K562 (cell line): ENCODE data around the gene DYNC1H1. TPM values are rescaled to one million over a fixed set of nuclear protein-coding genes. Genes with fewer than 3 reads are reported as not detected.

Experiments
- C11orf30 ChIP-seq: fragments of 450-650 bp; IDR thresholded peaks from 2 replicates; pipeline ENCODE4 v1.6.1; 2016; ENCODE audit warnings: low read depth, mild to moderate bottlenecking
- COPS2 ChIP-seq: fragments of 450-650 bp; conservative IDR thresholded peaks from 2 replicates; pipeline ENCODE4 v1.6.1; 2016; ENCODE audit warnings: mild to moderate bottlenecking, moderate library complexity
- MYNN ChIP-seq, 2 experiments: sonication (generic); formaldehyde crosslinking in 1 of 2; IDR thresholded peaks; 2 replicates each; pipeline versions ENCODE4 v1.5.0 to v1.6.1; 2016 to 2020; ENCODE audit warnings: antibody characterized with exemption in 1 of 2, missing genetic modification reagents in 1 of 2
- NCOA1 ChIP-seq: fragments of 450-650 bp; IDR thresholded peaks from 2 replicates; pipeline ENCODE4 v1.6.1; 2016; ENCODE audit warnings: low read depth
- TCF7L2 ChIP-seq: fragments of 150-350 bp; IDR thresholded peaks from 2 replicates; pipeline ENCODE4 v1.6.1; 2016; ENCODE audit warnings: low read depth, mild to moderate bottlenecking, low read length, moderate library complexity
- ZNF3 ChIP-seq: fragments of 250-450 bp; sonication (Bioruptor Pico); IDR thresholded peaks from 2 replicates; pipeline ENCODE4 v1.5.0; 2021; ENCODE audit warnings: mild to moderate bottlenecking, moderate library complexity
- ZNF445 ChIP-seq: fragments of 250-450 bp; sonication (Bioruptor Pico); IDR thresholded peaks from 2 replicates; pipeline ENCODE4 v1.4.0; 2020; ENCODE audit warnings: low read depth, mild to moderate bottlenecking, moderate library complexity
- ZNF551 ChIP-seq: fragments of 250-450 bp; sonication (Bioruptor Pico); IDR thresholded peaks from 2 replicates; pipeline ENCODE4 v1.5.0; 2021; ENCODE audit warnings: mild to moderate bottlenecking, moderate library complexity
- ZNF830 ChIP-seq: fragments of 250-450 bp; sonication (Bioruptor Pico); IDR thresholded peaks from 2 replicates; pipeline ENCODE4 v1.5.0; 2021; ENCODE audit warnings: mild to moderate bottlenecking
- polyA plus RNA-seq, 8 experiments: library from polyadenylated mRNA; depleted of rRNA in 4 of 8; stranded (reverse) in 5 of 8; unstranded in 3 of 8; fragments of >200 nt; fragmentation: Nextera tagmentation in 2 of 8; fragmentation: Illumina TruSeq in 1 of 8; extraction: Ambion mirVana in 2 of 8; extraction: Trizol in 1 of 8; gene quantifications; 2 replicates each; pipeline versions ENCODE4 v1.2.1 to v1.2.3, GENCODE V29; 2011 to 2014; ENCODE audit warnings: inconsistent platforms in 1 of 8, missing spikeins in 1 of 8
- total RNA-seq, 7 experiments: library from RNA; depleted of rRNA in 6 of 7; stranded (reverse); fragments of >200 nt in 6 of 7; fragmentation: Illumina TruSeq in 2 of 7; extraction: Trizol in 2 of 7; gene quantifications; 2 replicates each; pipeline versions ENCODE4 v1.2.1 to v1.2.3, GENCODE V29; 2011 to 2021; ENCODE audit warnings: low replicate concordance in 1 of 7
- TF ChIP-seq, protein P1 (sequence below), 2 experiments: IDR thresholded peaks; 2 replicates each; pipeline ENCODE4 v1.6.1; 2011; ENCODE audit warnings: borderline replicate concordance in 1 of 2, control low read depth in 1 of 2, low read depth in 1 of 2, low read length in 1 of 2, mild to moderate bottlenecking in 1 of 2, mixed read lengths in 1 of 2, moderate library complexity in 1 of 2; ENCODE audit not compliant: insufficient read depth in 1 of 2, insufficient read length in 1 of 2, poor library complexity in 1 of 2, severe bottlenecking in 1 of 2; ENCODE audit errors: extremely low read depth in 1 of 2
- TF ChIP-seq, protein P2 (sequence below): fragments of 450-650 bp; IDR thresholded peaks from 2 replicates; pipeline ENCODE4 v1.6.1; 2016; ENCODE audit warnings: mild to moderate bottlenecking, moderate library complexity
- TF ChIP-seq, protein P3 (sequence below): sonication (generic); formaldehyde crosslinking; IDR thresholded peaks from 2 replicates; pipeline ENCODE4 v1.8.0; 2022; ENCODE audit warnings: mild to moderate bottlenecking, low read depth, missing genetic modification reagents
- TF ChIP-seq, protein P4 (sequence below): fragments of 250-450 bp; sonication (Bioruptor Pico); IDR thresholded peaks from 2 replicates; pipeline ENCODE4 v1.8.0; 2021; ENCODE audit warnings: borderline replicate concordance, mild to moderate bottlenecking, moderate library complexity; ENCODE audit not compliant: poor library complexity, severe bottlenecking

Gene DYNC1H1
- total and polyA plus RNA-seq, 9 of the 15 experiments (the other 6 are each of a cell fraction or from before 2014, with no cell fraction given): 31.9 to 335 (median 115) TPM

GRCh38 chr14:101961011-101961721, 3.2 kb upstream of the DYNC1H1 start (continued):
- TF ChIP-seq C11orf30 (no peak), NCOA1 (no peak), ZNF551 (CRISPR knock-in tag) (no peak), ZNF445 (CRISPR knock-in tag) (no peak), MYNN (IDR thresholded peaks at IDR 0.05) (no peak), MYNN (CRISPR knock-in tag; IDR thresholded peaks at IDR 0.05) (no peak), COPS2 (no peak), ZNF830 (CRISPR knock-in tag) (no peak), TCF7L2 (no peak), ZNF3 (CRISPR knock-in tag) (no peak)
- TF ChIP-seq, protein P1, sequence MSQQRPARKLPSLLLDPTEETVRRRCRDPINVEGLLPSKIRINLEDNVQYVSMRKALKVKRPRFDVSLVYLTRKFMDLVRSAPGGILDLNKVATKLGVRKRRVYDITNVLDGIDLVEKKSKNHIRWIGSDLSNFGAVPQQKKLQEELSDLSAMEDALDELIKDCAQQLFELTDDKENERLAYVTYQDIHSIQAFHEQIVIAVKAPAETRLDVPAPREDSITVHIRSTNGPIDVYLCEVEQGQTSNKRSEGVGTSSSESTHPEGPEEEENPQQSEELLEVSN (IDR thresholded peaks at IDR 0.05; ENCODE audit: borderline replicate concordance in 1 of 2, extremely low read depth in 1 of 2, insufficient read depth in 1 of 2, insufficient read length in 1 of 2, low read depth in 1 of 2, low read length in 1 of 2, poor library complexity in 1 of 2, severe bottlenecking in 1 of 2): peak; percentile 61 to 86
- TF ChIP-seq, protein P2, sequence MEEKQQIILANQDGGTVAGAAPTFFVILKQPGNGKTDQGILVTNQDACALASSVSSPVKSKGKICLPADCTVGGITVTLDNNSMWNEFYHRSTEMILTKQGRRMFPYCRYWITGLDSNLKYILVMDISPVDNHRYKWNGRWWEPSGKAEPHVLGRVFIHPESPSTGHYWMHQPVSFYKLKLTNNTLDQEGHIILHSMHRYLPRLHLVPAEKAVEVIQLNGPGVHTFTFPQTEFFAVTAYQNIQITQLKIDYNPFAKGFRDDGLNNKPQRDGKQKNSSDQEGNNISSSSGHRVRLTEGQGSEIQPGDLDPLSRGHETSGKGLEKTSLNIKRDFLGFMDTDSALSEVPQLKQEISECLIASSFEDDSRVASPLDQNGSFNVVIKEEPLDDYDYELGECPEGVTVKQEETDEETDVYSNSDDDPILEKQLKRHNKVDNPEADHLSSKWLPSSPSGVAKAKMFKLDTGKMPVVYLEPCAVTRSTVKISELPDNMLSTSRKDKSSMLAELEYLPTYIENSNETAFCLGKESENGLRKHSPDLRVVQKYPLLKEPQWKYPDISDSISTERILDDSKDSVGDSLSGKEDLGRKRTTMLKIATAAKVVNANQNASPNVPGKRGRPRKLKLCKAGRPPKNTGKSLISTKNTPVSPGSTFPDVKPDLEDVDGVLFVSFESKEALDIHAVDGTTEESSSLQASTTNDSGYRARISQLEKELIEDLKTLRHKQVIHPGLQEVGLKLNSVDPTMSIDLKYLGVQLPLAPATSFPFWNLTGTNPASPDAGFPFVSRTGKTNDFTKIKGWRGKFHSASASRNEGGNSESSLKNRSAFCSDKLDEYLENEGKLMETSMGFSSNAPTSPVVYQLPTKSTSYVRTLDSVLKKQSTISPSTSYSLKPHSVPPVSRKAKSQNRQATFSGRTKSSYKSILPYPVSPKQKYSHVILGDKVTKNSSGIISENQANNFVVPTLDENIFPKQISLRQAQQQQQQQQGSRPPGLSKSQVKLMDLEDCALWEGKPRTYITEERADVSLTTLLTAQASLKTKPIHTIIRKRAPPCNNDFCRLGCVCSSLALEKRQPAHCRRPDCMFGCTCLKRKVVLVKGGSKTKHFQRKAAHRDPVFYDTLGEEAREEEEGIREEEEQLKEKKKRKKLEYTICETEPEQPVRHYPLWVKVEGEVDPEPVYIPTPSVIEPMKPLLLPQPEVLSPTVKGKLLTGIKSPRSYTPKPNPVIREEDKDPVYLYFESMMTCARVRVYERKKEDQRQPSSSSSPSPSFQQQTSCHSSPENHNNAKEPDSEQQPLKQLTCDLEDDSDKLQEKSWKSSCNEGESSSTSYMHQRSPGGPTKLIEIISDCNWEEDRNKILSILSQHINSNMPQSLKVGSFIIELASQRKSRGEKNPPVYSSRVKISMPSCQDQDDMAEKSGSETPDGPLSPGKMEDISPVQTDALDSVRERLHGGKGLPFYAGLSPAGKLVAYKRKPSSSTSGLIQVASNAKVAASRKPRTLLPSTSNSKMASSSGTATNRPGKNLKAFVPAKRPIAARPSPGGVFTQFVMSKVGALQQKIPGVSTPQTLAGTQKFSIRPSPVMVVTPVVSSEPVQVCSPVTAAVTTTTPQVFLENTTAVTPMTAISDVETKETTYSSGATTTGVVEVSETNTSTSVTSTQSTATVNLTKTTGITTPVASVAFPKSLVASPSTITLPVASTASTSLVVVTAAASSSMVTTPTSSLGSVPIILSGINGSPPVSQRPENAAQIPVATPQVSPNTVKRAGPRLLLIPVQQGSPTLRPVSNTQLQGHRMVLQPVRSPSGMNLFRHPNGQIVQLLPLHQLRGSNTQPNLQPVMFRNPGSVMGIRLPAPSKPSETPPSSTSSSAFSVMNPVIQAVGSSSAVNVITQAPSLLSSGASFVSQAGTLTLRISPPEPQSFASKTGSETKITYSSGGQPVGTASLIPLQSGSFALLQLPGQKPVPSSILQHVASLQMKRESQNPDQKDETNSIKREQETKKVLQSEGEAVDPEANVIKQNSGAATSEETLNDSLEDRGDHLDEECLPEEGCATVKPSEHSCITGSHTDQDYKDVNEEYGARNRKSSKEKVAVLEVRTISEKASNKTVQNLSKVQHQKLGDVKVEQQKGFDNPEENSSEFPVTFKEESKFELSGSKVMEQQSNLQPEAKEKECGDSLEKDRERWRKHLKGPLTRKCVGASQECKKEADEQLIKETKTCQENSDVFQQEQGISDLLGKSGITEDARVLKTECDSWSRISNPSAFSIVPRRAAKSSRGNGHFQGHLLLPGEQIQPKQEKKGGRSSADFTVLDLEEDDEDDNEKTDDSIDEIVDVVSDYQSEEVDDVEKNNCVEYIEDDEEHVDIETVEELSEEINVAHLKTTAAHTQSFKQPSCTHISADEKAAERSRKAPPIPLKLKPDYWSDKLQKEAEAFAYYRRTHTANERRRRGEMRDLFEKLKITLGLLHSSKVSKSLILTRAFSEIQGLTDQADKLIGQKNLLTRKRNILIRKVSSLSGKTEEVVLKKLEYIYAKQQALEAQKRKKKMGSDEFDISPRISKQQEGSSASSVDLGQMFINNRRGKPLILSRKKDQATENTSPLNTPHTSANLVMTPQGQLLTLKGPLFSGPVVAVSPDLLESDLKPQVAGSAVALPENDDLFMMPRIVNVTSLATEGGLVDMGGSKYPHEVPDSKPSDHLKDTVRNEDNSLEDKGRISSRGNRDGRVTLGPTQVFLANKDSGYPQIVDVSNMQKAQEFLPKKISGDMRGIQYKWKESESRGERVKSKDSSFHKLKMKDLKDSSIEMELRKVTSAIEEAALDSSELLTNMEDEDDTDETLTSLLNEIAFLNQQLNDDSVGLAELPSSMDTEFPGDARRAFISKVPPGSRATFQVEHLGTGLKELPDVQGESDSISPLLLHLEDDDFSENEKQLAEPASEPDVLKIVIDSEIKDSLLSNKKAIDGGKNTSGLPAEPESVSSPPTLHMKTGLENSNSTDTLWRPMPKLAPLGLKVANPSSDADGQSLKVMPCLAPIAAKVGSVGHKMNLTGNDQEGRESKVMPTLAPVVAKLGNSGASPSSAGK: peak; percentile 85
- TF ChIP-seq, protein P3, sequence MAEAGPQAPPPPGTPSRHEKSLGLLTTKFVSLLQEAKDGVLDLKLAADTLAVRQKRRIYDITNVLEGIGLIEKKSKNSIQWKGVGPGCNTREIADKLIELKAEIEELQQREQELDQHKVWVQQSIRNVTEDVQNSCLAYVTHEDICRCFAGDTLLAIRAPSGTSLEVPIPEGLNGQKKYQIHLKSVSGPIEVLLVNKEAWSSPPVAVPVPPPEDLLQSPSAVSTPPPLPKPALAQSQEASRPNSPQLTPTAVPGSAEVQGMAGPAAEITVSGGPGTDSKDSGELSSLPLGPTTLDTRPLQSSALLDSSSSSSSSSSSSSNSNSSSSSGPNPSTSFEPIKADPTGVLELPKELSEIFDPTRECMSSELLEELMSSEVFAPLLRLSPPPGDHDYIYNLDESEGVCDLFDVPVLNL (CRISPR knock-in tag): no peak
- TF ChIP-seq, protein P4, sequence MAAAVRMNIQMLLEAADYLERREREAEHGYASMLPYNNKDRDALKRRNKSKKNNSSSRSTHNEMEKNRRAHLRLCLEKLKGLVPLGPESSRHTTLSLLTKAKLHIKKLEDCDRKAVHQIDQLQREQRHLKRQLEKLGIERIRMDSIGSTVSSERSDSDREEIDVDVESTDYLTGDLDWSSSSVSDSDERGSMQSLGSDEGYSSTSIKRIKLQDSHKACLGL: no peak
